Caco-2 (cell line): ENCODE data around the gene METTL25. TPM values are rescaled to one million over a fixed set of nuclear protein-coding genes. Genes with fewer than 3 reads are reported as not detected.
A peak's percentile ranks its signal among the peaks of the same experiment; 100 is the strongest.

ENCODE experiments used
- BruUV-seq: library from RNA; stranded (reverse); fragments of 400-500 nt; replicated peaks from 2 replicates; lab custom pipeline; 2021; lab: Mats Ljungman, UMichigan
- CTCF ChIA-PET: fragments of 300-600 bp; sonication (Branson Sonifier 250); formaldehyde crosslinking; loops from one replicate; lab custom pipeline; 2022; ENCODE audit warnings: antibody characterized with exemption; lab: Charles Lee
- POLR2A ChIA-PET: fragments of 300-600 bp; sonication (Branson Sonifier 250); formaldehyde crosslinking; loops from one replicate; lab custom pipeline; 2022; ENCODE audit warnings: antibody characterized with exemption; lab: Charles Lee
- DNase-seq, 2 experiments: peaks; one replicate each; pipeline versions ENCODE4 v3.0.0 to v3.0.0-alpha.2; 2020 to 2022
- H3K27me3 ChIP-seq: replicated peaks from 2 replicates; pipeline ENCODE4 v1.6.0; 2011; ENCODE audit warnings: low read length; ENCODE audit not compliant: control insufficient read depth, insufficient read depth
- H3K36me3 ChIP-seq: 2 replicates; pipeline ENCODE4 v1.5.1; 2011; ENCODE audit warnings: low read length; ENCODE audit not compliant: control insufficient read depth, insufficient read depth
- H3K4me1 ChIP-seq: fragments of 250-450 bp; sonication (Bioruptor Pico); 2 replicates; pipeline ENCODE4 v1.5.1; 2020; ENCODE audit warnings: mild to moderate bottlenecking
- H3K4me3 ChIP-seq: 2 replicates; pipeline ENCODE4 v1.5.1; 2011; ENCODE audit warnings: low read depth, mild to moderate bottlenecking, control low read depth, low read length
- H3K9me3 ChIP-seq: fragments of 250-450 bp; sonication (Bioruptor Pico); 2 replicates; pipeline ENCODE4 v1.5.1; 2020; ENCODE audit warnings: mild to moderate bottlenecking, moderate library complexity
- H3K27ac Mint-ChIP-seq: one replicate; pipeline ENCODE4 v1.8.0; 2022; ENCODE audit warnings: mixed read lengths; ENCODE audit not compliant: unreplicated experiment
- H3K27me3 Mint-ChIP-seq: one replicate; pipeline ENCODE4 v1.8.0; 2022; ENCODE audit warnings: mixed read lengths; ENCODE audit not compliant: insufficient read depth, unreplicated experiment
- H3K36me3 Mint-ChIP-seq: one replicate; pipeline ENCODE4 v1.8.0; 2022; ENCODE audit warnings: mild to moderate bottlenecking, mixed read lengths; ENCODE audit not compliant: insufficient read depth, unreplicated experiment
- H3K4me1 Mint-ChIP-seq: one replicate; pipeline ENCODE4 v1.8.0; 2022; ENCODE audit warnings: low read depth, mixed read lengths; ENCODE audit not compliant: unreplicated experiment
- H3K4me3 Mint-ChIP-seq: one replicate; pipeline ENCODE4 v1.8.0; 2022; ENCODE audit warnings: mild to moderate bottlenecking, moderate library complexity, mixed read lengths; ENCODE audit not compliant: unreplicated experiment
- H3K9me3 Mint-ChIP-seq: one replicate; pipeline ENCODE4 v1.8.0; 2022; ENCODE audit warnings: mixed read lengths; ENCODE audit not compliant: unreplicated experiment
- intact Hi-C: fragments of 100-400 bp; cut with micrococcal nuclease; formaldehyde crosslinking; loops from one replicate; pipeline ENCODE4 v1.10.0; 2022; ENCODE audit not compliant: unreplicated experiment
- total RNA-seq: library from RNA; stranded (reverse); gene quantifications from 2 replicates; pipeline ENCODE4 v1.2.3, GENCODE V29; 2022
- TF ChIP-seq, protein P1 (sequence below), 2 experiments: fragments of 200-600 bp in 1 of 2; IDR thresholded peaks; 1 replicate in 1 of 2; 2 replicates in 1 of 2; pipeline versions ENCODE4 v1.5.1 to v1.8.0; 2011 to 2022; ENCODE audit warnings: antibody characterized with exemption in 1 of 2, control low read depth in 1 of 2, inconsistent platforms in 1 of 2, low read depth in 1 of 2, low read length in 1 of 2, mild to moderate bottlenecking in 1 of 2, moderate library complexity in 1 of 2; ENCODE audit not compliant: insufficient read depth in 1 of 2, severe bottlenecking in 1 of 2, unreplicated experiment in 1 of 2

METTL25 gene
- total RNA-seq, 1 experiment from 2014 or later, result 8.4 TPM

DNA sequence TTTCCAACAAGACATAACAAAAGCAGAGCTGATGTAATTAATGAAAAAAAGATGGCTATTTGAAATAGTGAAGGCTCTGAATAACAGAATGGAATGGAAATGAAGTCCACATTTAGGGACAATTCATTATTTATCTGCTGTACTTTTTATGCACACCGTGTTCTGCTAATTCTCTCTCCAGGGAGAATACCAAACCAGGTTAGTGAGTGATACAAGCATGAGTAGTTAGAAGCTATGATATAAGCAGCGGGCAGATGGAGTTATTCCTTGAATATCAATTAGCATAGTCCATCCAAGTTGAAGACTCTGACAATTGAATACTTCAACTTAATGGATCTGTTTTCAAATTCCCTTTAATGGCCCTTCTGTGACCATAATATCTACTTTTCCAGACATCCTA lies 166.3 kb downstream of the METTL25 start:
- TF ChIP-seq, protein P1, sequence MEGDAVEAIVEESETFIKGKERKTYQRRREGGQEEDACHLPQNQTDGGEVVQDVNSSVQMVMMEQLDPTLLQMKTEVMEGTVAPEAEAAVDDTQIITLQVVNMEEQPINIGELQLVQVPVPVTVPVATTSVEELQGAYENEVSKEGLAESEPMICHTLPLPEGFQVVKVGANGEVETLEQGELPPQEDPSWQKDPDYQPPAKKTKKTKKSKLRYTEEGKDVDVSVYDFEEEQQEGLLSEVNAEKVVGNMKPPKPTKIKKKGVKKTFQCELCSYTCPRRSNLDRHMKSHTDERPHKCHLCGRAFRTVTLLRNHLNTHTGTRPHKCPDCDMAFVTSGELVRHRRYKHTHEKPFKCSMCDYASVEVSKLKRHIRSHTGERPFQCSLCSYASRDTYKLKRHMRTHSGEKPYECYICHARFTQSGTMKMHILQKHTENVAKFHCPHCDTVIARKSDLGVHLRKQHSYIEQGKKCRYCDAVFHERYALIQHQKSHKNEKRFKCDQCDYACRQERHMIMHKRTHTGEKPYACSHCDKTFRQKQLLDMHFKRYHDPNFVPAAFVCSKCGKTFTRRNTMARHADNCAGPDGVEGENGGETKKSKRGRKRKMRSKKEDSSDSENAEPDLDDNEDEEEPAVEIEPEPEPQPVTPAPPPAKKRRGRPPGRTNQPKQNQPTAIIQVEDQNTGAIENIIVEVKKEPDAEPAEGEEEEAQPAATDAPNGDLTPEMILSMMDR (IDR thresholded peaks at IDR 0.05; ENCODE audit: insufficient read depth in 1 of 2, low read depth in 1 of 2, low read length in 1 of 2, severe bottlenecking in 1 of 2, unreplicated experiment in 1 of 2), result no peak
- Mint-ChIP-seq H3K27me3 (peaks cover 2% of the 10 kb centered on the region), H3K4me1 (peaks cover 9% of the 10 kb centered on the region), H3K9me3 (no peaks in the 10 kb centered on the region), H3K4me3 (no peak overlapping the region), H3K36me3 (no peaks in the 10 kb centered on the region), H3K27ac (no peak overlapping the region)
- H3K9me3 ChIP-seq, result no peaks in the 10 kb centered on the region
- ChIA-PET POLR2A (no interaction called here), CTCF (interaction anchor here (0.6 kb wide), 1 partner anchor 578 kb away, joined by 6 read pairs; no protein-coding TSS in a partner anchor)
- BruUV-seq, result no TSS peak
- H3K4me3 ChIP-seq, result no peak overlapping the region
- DNase-seq, result no peak
- H3K27me3 ChIP-seq, result no peaks in the 10 kb centered on the region
- no peaks in the 10 kb centered on the region for H3K36me3 ChIP-seq
- peaks cover 9% of the 10 kb centered on the region for H3K4me1 ChIP-seq
- intact Hi-C loops, result loop anchor here (10.0 kb wide), 1 partner anchor 1300 kb away; no protein-coding TSS in a partner anchor

DNA sequence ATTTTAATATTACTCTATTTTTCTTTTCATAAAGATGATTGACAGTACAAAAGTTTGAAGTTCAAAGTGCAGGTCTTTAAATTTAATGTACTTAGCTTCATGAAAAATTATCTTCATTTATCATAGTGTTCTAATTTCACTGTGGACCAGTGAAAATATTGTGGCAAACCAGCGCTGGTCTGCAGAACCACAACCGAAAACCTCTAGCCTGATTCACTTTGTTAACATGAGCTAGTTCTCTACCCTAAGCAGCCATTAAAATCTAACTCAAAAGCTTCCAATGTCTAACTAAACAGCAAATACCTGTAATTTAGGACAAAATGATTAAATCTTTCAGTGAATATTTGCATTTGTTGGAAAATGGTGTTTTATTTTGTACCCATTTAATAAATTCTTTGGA lies 167.3 kb downstream of the METTL25 start:
- intact Hi-C loops, result loop anchor here (10.0 kb wide), 1 partner anchor 1299 kb away; no protein-coding TSS in a partner anchor
- Histone ChIP-seq H3K9me3 (no peaks in the 10 kb centered on the region), H3K36me3 (no peaks in the 10 kb centered on the region), H3K4me3 (no peak overlapping the region), H3K4me1 (peaks cover 9% of the 10 kb centered on the region), H3K27me3 (no peaks in the 10 kb centered on the region)
- Mint-ChIP-seq H3K27ac (no peak overlapping the region), H3K36me3 (no peaks in the 10 kb centered on the region), H3K4me1 (peaks cover 9% of the 10 kb centered on the region), H3K27me3 (peaks cover 2% of the 10 kb centered on the region), H3K9me3 (no peaks in the 10 kb centered on the region), H3K4me3 (no peak overlapping the region)
- ChIA-PET POLR2A (no interaction called here), CTCF (no interaction called here)
- no TSS peak for BruUV-seq
- TF ChIP-seq, protein P1 (IDR thresholded peaks at IDR 0.05; ENCODE audit: insufficient read depth in 1 of 2, low read depth in 1 of 2, low read length in 1 of 2, severe bottlenecking in 1 of 2, unreplicated experiment in 1 of 2), result no peak
- no peak for DNase-seq

DNA sequence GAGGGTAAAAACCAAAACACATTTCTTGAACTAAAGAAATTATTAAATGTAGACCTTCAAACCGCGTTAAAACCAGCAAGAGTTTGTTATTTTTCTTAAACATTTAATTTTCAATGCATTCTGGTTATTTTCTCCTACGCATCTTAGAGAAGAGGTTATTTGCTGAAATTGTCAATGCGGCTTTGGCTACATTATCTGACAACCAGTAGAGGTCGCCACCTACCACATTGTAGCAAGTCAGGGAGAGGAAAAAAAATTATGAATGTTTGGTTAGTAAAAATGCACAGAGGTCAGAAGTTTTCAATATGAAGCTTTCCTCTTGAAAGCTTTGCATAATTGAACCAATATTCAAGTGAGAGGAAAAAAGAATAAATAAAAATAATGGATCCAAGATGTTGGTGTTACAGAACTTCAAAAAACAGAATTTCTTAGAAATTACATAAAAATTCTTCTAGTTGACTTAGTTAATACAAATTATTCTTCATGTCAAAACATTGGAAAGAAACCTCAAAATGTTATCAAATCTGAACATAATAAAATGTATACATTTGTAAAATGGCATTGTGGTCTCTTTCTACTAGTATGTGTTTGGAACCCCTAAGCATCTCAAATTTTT lies 168.9 kb downstream of the METTL25 start:
- H3K4me3 Mint-ChIP-seq, result no peak overlapping the region
- Histone ChIP-seq H3K9me3 (no peaks in the 10 kb centered on the region), H3K4me1 (peaks cover 9% of the 10 kb centered on the region), H3K36me3 (no peaks in the 10 kb centered on the region), H3K27me3 (no peaks in the 10 kb centered on the region), H3K4me3 (no peak overlapping the region)
- intact Hi-C loops, result loop anchor here (1.0 to 10.0 kb wide), 4 partner anchors 101 to 1298 kb away; partner anchors contain the start of gene TMTC2
- peaks cover 2% of the 10 kb centered on the region for H3K27me3 Mint-ChIP-seq
- DNase-seq, result peak in 1 of 2 experiments; percentile 58
- BruUV-seq, result no TSS peak
- TF ChIP-seq, protein P1 (IDR thresholded peaks at IDR 0.05; ENCODE audit: insufficient read depth in 1 of 2, low read depth in 1 of 2, low read length in 1 of 2, severe bottlenecking in 1 of 2, unreplicated experiment in 1 of 2), result peak; percentile 81 to 84
- H3K36me3 Mint-ChIP-seq, result no peaks in the 10 kb centered on the region
- ChIA-PET CTCF (interaction anchor here (0.7 to 1.1 kb wide), 2 partner anchors 10 to 158 kb away, joined by 3 to 5 read pairs; no protein-coding TSS in a partner anchor), POLR2A (no interaction called here)
- peaks cover 9% of the 10 kb centered on the region for H3K4me1 Mint-ChIP-seq
- no peaks in the 10 kb centered on the region for H3K9me3 Mint-ChIP-seq
- H3K27ac Mint-ChIP-seq, result no peak overlapping the region

Other genes starting within 250 kb of the METTL25 start
- gene CCDC59, start 142 bp upstream of the METTL25 start, total RNA-seq, result 57.0 and 58.5 TPM in 2 replicates